Left lung (tissue), 10 donors: ENCODE measurements around the gene FLYWCH1. TPM values are rescaled to one million over a fixed set of nuclear protein-coding genes. Genes with fewer than 3 reads are reported as not detected.

Experiments
- ATAC-seq: fragments of 200-7000 bp; cut with Tn5 transposase; one replicate; pipeline ENCODE4 v1.9.1; 2020; ENCODE audit warnings: moderate library complexity
- DNase-seq, 4 donors: peaks; one replicate each; pipeline ENCODE4 v3.0.0-alpha.2; 2013 to 2020
- H3K27ac ChIP-seq, 2 donors: fragments of 200-600 bp; sonication (generic) in 1 of 2; one replicate each; pipeline versions ENCODE4 v1.5.0 to v1.8.0; 2020 to 2021
- H3K27me3 ChIP-seq, 2 donors: fragments of 200-600 bp; sonication (generic) in 1 of 2; one replicate each; pipeline versions ENCODE4 v1.5.0 to v1.8.0; 2020 to 2021
- H3K36me3 ChIP-seq, 2 donors: fragments of 200-600 bp; sonication (generic) in 1 of 2; one replicate each; pipeline versions ENCODE4 v1.5.0 to v1.8.0; 2020 to 2021
- H3K4me1 ChIP-seq, 2 donors: fragments of 200-600 bp; one replicate each; pipeline ENCODE4 v1.8.0; 2021
- H3K4me3 ChIP-seq, 2 donors: fragments of 200-600 bp; sonication (generic) in 1 of 2; one replicate each; pipeline versions ENCODE4 v1.5.0 to v1.8.0; 2020 to 2021; ENCODE audit warnings: mild to moderate bottlenecking in 1 of 2
- H3K9me3 ChIP-seq, 2 donors: fragments of 200-600 bp; sonication (generic) in 1 of 2; one replicate each; pipeline versions ENCODE4 v1.5.0 to v1.8.0; 2020 to 2021
- intact Hi-C, 2 donors: fragments of 100-400 bp; cut with DNase I; formaldehyde crosslinking; loops; one replicate each; pipeline versions ENCODE4 v1.11.2 to v1.14.2; 2022
- polyA plus RNA-seq, 6 donors: library from polyadenylated mRNA; unstranded; fragments of 120-200 nt; gene quantifications; one replicate each; pipeline ENCODE4 v1.2.1, GENCODE V29; 2013; ENCODE audit not compliant: insufficient read length in 6 of 6
- total RNA-seq, 2 donors: library from RNA; stranded (reverse); fragmentation: NEBNext Ultra II Directional; extraction: Animal tissue kit (Norgen Biotek cat#: 25700); gene quantifications; one replicate each; pipeline ENCODE4 v1.2.1, GENCODE V29; 2021
- TF ChIP-seq, protein P1 (sequence below), 2 donors: fragments of 200-600 bp; sonication (generic) in 1 of 2; IDR thresholded peaks; one replicate each; pipeline versions ENCODE4 v1.5.0 to v1.8.0; 2021; ENCODE audit warnings: antibody characterized with exemption in 2 of 2
- donor health status: DM: no; HTN: yes; CAD: no.
- donor health status: DM: no; HTN: no; CAD: no.

FLYWCH1 gene
- total and polyA plus RNA-seq, 8 donors, result 17.2 to 42.9 (median 26.4) TPM

DNA sequence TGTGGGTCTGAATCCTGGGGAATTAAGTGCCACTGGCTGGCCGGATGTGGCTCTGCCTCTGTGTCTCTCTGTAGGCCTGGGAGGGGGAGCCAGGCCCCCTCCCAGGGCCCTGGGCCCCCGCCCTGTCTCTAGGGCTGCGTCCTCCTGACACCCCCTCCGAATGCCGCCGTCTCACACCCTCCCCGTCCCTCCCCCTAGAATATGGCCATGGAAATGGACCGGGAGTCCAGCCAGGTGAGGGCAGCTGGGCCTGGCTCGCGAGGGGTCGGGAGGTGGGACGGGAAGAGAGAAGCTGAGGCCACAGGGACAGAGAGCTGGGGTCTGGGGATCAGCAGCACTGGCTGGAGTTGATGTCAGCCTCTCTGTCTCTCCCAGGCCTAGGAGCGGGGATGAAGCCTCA is 84.6 kb downstream of the FLYWCH1 start:
- Histone ChIP-seq H3K27me3 (peaks cover 0 to 8% of the 10 kb centered on the region in 2 donors), H3K36me3 (no peaks in the 10 kb centered on the region), H3K27ac (no peak overlapping the region), H3K4me3 (no peak overlapping the region), H3K9me3 (no peaks in the 10 kb centered on the region), H3K4me1 (no peaks in the 10 kb centered on the region)
- TF ChIP-seq, protein P1, sequence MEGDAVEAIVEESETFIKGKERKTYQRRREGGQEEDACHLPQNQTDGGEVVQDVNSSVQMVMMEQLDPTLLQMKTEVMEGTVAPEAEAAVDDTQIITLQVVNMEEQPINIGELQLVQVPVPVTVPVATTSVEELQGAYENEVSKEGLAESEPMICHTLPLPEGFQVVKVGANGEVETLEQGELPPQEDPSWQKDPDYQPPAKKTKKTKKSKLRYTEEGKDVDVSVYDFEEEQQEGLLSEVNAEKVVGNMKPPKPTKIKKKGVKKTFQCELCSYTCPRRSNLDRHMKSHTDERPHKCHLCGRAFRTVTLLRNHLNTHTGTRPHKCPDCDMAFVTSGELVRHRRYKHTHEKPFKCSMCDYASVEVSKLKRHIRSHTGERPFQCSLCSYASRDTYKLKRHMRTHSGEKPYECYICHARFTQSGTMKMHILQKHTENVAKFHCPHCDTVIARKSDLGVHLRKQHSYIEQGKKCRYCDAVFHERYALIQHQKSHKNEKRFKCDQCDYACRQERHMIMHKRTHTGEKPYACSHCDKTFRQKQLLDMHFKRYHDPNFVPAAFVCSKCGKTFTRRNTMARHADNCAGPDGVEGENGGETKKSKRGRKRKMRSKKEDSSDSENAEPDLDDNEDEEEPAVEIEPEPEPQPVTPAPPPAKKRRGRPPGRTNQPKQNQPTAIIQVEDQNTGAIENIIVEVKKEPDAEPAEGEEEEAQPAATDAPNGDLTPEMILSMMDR (IDR thresholded peaks at IDR 0.05), result no peak
- intact Hi-C loops, result no loop called here
- ATAC-seq (no peak), DNase-seq (no peak)

DNA sequence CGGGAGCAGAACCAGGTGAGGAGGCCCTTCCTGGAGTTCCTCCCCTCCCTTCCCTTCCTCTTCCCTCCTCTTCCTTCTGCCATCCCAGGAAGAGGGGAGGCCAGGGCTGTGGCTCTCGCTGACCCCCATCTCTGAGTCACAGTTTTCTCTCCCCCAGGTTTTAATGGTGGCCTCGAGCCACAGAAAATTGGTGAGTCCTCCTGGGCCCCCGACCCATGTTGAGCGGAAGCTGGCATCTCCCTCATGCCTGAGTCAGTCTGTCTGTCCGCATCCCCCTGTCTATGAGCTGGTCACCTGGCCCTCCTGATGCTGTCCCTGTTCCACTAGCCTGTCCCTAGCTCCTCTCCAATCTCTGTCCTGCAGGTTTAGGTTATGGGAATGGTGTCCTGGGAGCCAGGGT is 88.2 kb downstream of the FLYWCH1 start:
- no peak overlapping the region for H3K4me3 ChIP-seq
- H3K36me3 ChIP-seq, result no peaks in the 10 kb centered on the region
- no peak overlapping the region for H3K27ac ChIP-seq
- intact Hi-C loops, result no loop called here
- peaks cover 0 to 5% of the 10 kb centered on the region in 2 donors for H3K4me1 ChIP-seq
- H3K9me3 ChIP-seq, result no peaks in the 10 kb centered on the region
- TF ChIP-seq, protein P1 (IDR thresholded peaks at IDR 0.05), result no peak
- ATAC-seq, result no peak
- no peak for DNase-seq
- peaks cover under 1 to 15% of the 10 kb centered on the region in 2 donors for H3K27me3 ChIP-seq

DNA sequence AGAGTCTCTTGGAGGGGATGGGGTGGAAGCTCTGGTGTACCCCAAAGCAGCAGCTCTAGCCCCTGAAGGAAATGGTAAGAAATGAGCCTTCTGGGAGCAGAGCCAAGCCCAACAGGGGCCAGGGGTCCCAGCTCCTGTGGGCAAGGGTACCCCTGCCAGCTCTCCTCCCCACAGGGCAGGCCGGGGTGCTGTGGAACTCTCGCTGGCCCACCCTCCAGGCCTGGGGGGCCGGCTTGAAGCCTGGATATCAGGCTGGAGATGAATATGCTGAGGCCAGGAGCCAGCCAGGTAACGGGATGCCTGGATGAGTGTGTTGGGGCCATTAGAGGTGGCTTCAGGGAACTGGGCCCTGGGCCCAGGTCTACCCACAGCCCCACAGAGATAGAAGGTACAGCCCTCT is 88.8 kb downstream of the FLYWCH1 start:
- TF ChIP-seq, protein P1 (IDR thresholded peaks at IDR 0.05), result no peak
- Histone ChIP-seq H3K9me3 (no peaks in the 10 kb centered on the region), H3K36me3 (no peaks in the 10 kb centered on the region), H3K27ac (no peak overlapping the region), H3K27me3 (peaks cover 2 to 21% of the 10 kb centered on the region in 2 donors), H3K4me1 (peaks cover 0 to 11% of the 10 kb centered on the region in 2 donors), H3K4me3 (no peak overlapping the region)
- DNase-seq (no peak), ATAC-seq (no peak)
- intact Hi-C loops, result no loop called here

Other genes starting within 250 kb of the FLYWCH1 start
- gene KCTD5, start 229.4 kb upstream of the FLYWCH1 start, total RNA-seq, result 10 to 100 TPM; 21.3 to 28.3 TPM
- 10 to 100 TPM; 18.4 to 24.0 (median 21.0) TPM for gene KCTD5, start 229.4 kb upstream of the FLYWCH1 start, polyA plus RNA-seq
- gene PRSS27, start 191.7 kb upstream of the FLYWCH1 start, total RNA-seq, result under 1 TPM; 0.45 to 0.70 TPM
- gene PRSS27, start 191.7 kb upstream of the FLYWCH1 start, polyA plus RNA-seq, result 1 to 10 TPM; 1.9 to 3.3 (median 2.5) TPM
- gene SRRM2, start 159.3 kb upstream of the FLYWCH1 start, total RNA-seq, result 100 to 1,000 TPM; 536 to 562 TPM
- 100 to 1,000 TPM; 574 to 710 (median 657) TPM for gene SRRM2, start 159.3 kb upstream of the FLYWCH1 start, polyA plus RNA-seq
- gene ELOB, start 134.7 kb upstream of the FLYWCH1 start, total RNA-seq, result 100 to 1,000 TPM; 200 to 205 TPM
- gene ELOB, start 134.7 kb upstream of the FLYWCH1 start, polyA plus RNA-seq, result 100 to 1,000 TPM; 133 to 224 (median 180) TPM
- not detected for gene PRSS33, start 124.4 kb upstream of the FLYWCH1 start, total RNA-seq
- gene PRSS33, start 124.4 kb upstream of the FLYWCH1 start, polyA plus RNA-seq, result under 1 TPM; 0.13 to 0.75 (median 0.25) TPM
- not detected for gene PRSS41, start 113.5 kb upstream of the FLYWCH1 start, total RNA-seq
- gene PRSS41, start 113.5 kb upstream of the FLYWCH1 start, polyA plus RNA-seq, result not detected
- 1 to 10 TPM in 1 of 2 donors, under 1 TPM in 1; 0.90 to 2.5 TPM for gene PRSS21, start 94.7 kb upstream of the FLYWCH1 start, total RNA-seq
- gene PRSS21, start 94.7 kb upstream of the FLYWCH1 start, polyA plus RNA-seq, result under 1 TPM in 4 of 6 donors, not detected in 2; 0.25 to 0.38 (median 0.28) TPM
- 1 to 10 TPM in 1 of 2 donors, under 1 TPM in 1; 0.61 to 1.4 TPM for gene ZG16B, start 81.6 kb upstream of the FLYWCH1 start, total RNA-seq
- 1 to 10 TPM in 1 of 6 donors, under 1 TPM in 5; 0.27 to 1.2 (median 0.55) TPM for gene ZG16B, start 81.6 kb upstream of the FLYWCH1 start, polyA plus RNA-seq
- gene PRSS22, start 53.8 kb upstream of the FLYWCH1 start, total RNA-seq, result 10 to 100 TPM; 15.7 to 16.7 TPM
- 10 to 100 TPM; 11.9 to 17.3 (median 14.8) TPM for gene PRSS22, start 53.8 kb upstream of the FLYWCH1 start, polyA plus RNA-seq
- gene FLYWCH2, start 28.7 kb upstream of the FLYWCH1 start, total RNA-seq, result 10 to 100 TPM; 22.1 to 22.4 TPM
- gene FLYWCH2, start 28.7 kb upstream of the FLYWCH1 start, polyA plus RNA-seq, result 10 to 100 TPM; 15.6 to 24.5 (median 19.2) TPM
- gene KREMEN2, start 52.3 kb downstream of the FLYWCH1 start, total RNA-seq, result not detected
- under 1 TPM in 5 of 6 donors, not detected in 1; 0.17 to 0.36 (median 0.20) TPM for gene KREMEN2, start 52.3 kb downstream of the FLYWCH1 start, polyA plus RNA-seq
- gene PAQR4, start 57.4 kb downstream of the FLYWCH1 start, total RNA-seq, result 10 to 100 TPM; 17.2 to 20.1 TPM
- 10 to 100 TPM in 5 of 6 donors, 1 to 10 TPM in 1; 9.5 to 16.1 (median 13.8) TPM for gene PAQR4, start 57.4 kb downstream of the FLYWCH1 start, polyA plus RNA-seq
- gene PKMYT1, start 68.5 kb downstream of the FLYWCH1 start, total RNA-seq, result 10 to 100 TPM; 13.9 to 14.3 TPM
- gene PKMYT1, start 68.5 kb downstream of the FLYWCH1 start, polyA plus RNA-seq, result 10 to 100 TPM; 15.9 to 21.8 (median 18.6) TPM
- 1 to 10 TPM in 1 of 2 donors, under 1 TPM in 1; 0.85 to 2.2 TPM for gene CLDN9, start 101.0 kb downstream of the FLYWCH1 start, total RNA-seq
- 1 to 10 TPM; 5.0 to 6.5 (median 6.0) TPM for gene CLDN9, start 101.0 kb downstream of the FLYWCH1 start, polyA plus RNA-seq
- gene CLDN6, start 106.3 kb downstream of the FLYWCH1 start, total RNA-seq, result 1 to 10 TPM in 1 of 2 donors, not detected in 1; 2.3 TPM
- 100 to 1,000 TPM in 5 of 6 donors, 10 to 100 TPM in 1; 95.0 to 140 (median 116) TPM for gene CLDN6, start 106.3 kb downstream of the FLYWCH1 start, polyA plus RNA-seq
- gene TNFRSF12A, start 108.4 kb downstream of the FLYWCH1 start, total RNA-seq, result 100 to 1,000 TPM; 118 to 126 TPM
- gene TNFRSF12A, start 108.4 kb downstream of the FLYWCH1 start, polyA plus RNA-seq, result 1 to 10 TPM; 2.6 to 5.4 (median 4.2) TPM
- 10 to 100 TPM; 45.4 to 66.6 TPM for gene HCFC1R1, start 112.0 kb downstream of the FLYWCH1 start, total RNA-seq
- 10 to 100 TPM; 25.1 to 37.6 (median 31.9) TPM for gene HCFC1R1, start 112.0 kb downstream of the FLYWCH1 start, polyA plus RNA-seq
- gene THOC6, start 112.1 kb downstream of the FLYWCH1 start, total RNA-seq, result 10 to 100 TPM; 24.0 to 38.7 TPM
- 10 to 100 TPM; 23.9 to 34.8 (median 26.9) TPM for gene THOC6, start 112.1 kb downstream of the FLYWCH1 start, polyA plus RNA-seq
- 10 to 100 TPM; 10.8 to 18.1 TPM for gene BICDL2, start 125.0 kb downstream of the FLYWCH1 start, total RNA-seq
- 1 to 10 TPM; 2.5 to 5.5 (median 3.2) TPM for gene BICDL2, start 125.0 kb downstream of the FLYWCH1 start, polyA plus RNA-seq
- gene MMP25, start 134.6 kb downstream of the FLYWCH1 start, total RNA-seq, result 10 to 100 TPM in 1 of 2 donors, 1 to 10 TPM in 1; 2.4 to 91.9 TPM
- gene MMP25, start 134.6 kb downstream of the FLYWCH1 start, polyA plus RNA-seq, result 1 to 10 TPM; 1.8 to 3.5 (median 2.2) TPM
- 100 to 1,000 TPM; 132 to 310 TPM for gene IL32, start 153.7 kb downstream of the FLYWCH1 start, total RNA-seq
- 10 to 100 TPM; 59.4 to 86.9 (median 64.9) TPM for gene IL32, start 153.7 kb downstream of the FLYWCH1 start, polyA plus RNA-seq
- not detected for gene ZSCAN10, start 187.4 kb downstream of the FLYWCH1 start, total RNA-seq
- gene ZSCAN10, start 187.4 kb downstream of the FLYWCH1 start, polyA plus RNA-seq, result under 1 TPM in 1 of 6 donors, not detected in 5; 0.13 TPM
- gene ZNF205, start 200.7 kb downstream of the FLYWCH1 start, total RNA-seq, result 10 to 100 TPM in 1 of 2 donors, 1 to 10 TPM in 1; 9.7 to 11.8 TPM
- 10 to 100 TPM; 13.3 to 17.6 (median 17.1) TPM for gene ZNF205, start 200.7 kb downstream of the FLYWCH1 start, polyA plus RNA-seq
- 10 to 100 TPM in 1 of 2 donors, 1 to 10 TPM in 1; 8.4 to 12.0 TPM for gene ZNF213, start 223.1 kb downstream of the FLYWCH1 start, total RNA-seq
- gene ZNF213, start 223.1 kb downstream of the FLYWCH1 start, polyA plus RNA-seq, result 10 to 100 TPM; 11.5 to 17.8 (median 14.0) TPM